MCF 10A (cell line): ENCODE measurements around the gene PDIA5. TPM values are rescaled to one million over a fixed set of nuclear protein-coding genes. Genes with fewer than 3 reads are reported as not detected.

Experiments used
- BruUV-seq: library from RNA; stranded (reverse); fragments of 400-500 nt; replicated peaks from 2 replicates; lab custom pipeline; 2021; lab: Mats Ljungman, UMichigan
- CTCF ChIA-PET: fragments of 300-600 bp; sonication (Branson Sonifier 250); formaldehyde crosslinking; extraction: SDS; loops from one replicate; lab custom pipeline; 2021; ENCODE audit warnings: antibody characterized with exemption, inconsistent platforms; lab: Yijun Ruan, JAX
- POLR2A ChIA-PET: fragments of 300-600, 350-650 bp; sonication (Branson Sonifier 250); formaldehyde crosslinking; extraction: SDS; loops from one replicate; lab custom pipeline; 2020; ENCODE audit warnings: antibody characterized with exemption, inconsistent platforms; lab: Yijun Ruan, JAX
- DNase-seq: peaks from one replicate; pipeline ENCODE4 v3.0.0-alpha.2; 2018; ENCODE audit not compliant: unreplicated experiment
- H3K27ac Mint-ChIP-seq: one replicate; pipeline ENCODE4 v1.8.0; 2022; ENCODE audit warnings: mild to moderate bottlenecking, low read depth, mixed read lengths; ENCODE audit not compliant: unreplicated experiment
- H3K27me3 Mint-ChIP-seq: one replicate; pipeline ENCODE4 v1.8.0; 2022; ENCODE audit warnings: mixed read lengths; ENCODE audit not compliant: insufficient read depth, unreplicated experiment
- H3K36me3 Mint-ChIP-seq: one replicate; pipeline ENCODE4 v1.8.0; 2022; ENCODE audit warnings: mild to moderate bottlenecking, moderate library complexity, mixed read lengths; ENCODE audit not compliant: insufficient read depth, unreplicated experiment
- H3K4me1 Mint-ChIP-seq: one replicate; pipeline ENCODE4 v1.8.0; 2022; ENCODE audit warnings: mixed read lengths; ENCODE audit not compliant: insufficient read depth, unreplicated experiment
- H3K4me3 Mint-ChIP-seq: one replicate; pipeline ENCODE4 v1.8.0; 2022; ENCODE audit warnings: mild to moderate bottlenecking, moderate library complexity, mixed read lengths; ENCODE audit not compliant: unreplicated experiment
- H3K9me3 Mint-ChIP-seq: one replicate; pipeline ENCODE4 v1.8.0; 2022; ENCODE audit warnings: mixed read lengths; ENCODE audit not compliant: unreplicated experiment
- intact Hi-C: fragments of 100-400 bp; cut with micrococcal nuclease; formaldehyde crosslinking; loops from 2 replicates; pipeline ENCODE4 v1.14.1; 2022
- total RNA-seq: library from RNA; stranded (reverse); gene quantifications from 2 replicates; pipeline ENCODE4 v1.2.3, GENCODE V29; 2022
- TF ChIP-seq, protein P1 (sequence below): fragments of 200-600 bp; IDR thresholded peaks from one replicate; pipeline ENCODE4 v1.8.0; 2022; ENCODE audit warnings: antibody characterized with exemption, mild to moderate bottlenecking; ENCODE audit not compliant: unreplicated experiment

PDIA5 gene
- total RNA-seq, 1 experiment from 2014 or later = 47.7 TPM

DNA sequence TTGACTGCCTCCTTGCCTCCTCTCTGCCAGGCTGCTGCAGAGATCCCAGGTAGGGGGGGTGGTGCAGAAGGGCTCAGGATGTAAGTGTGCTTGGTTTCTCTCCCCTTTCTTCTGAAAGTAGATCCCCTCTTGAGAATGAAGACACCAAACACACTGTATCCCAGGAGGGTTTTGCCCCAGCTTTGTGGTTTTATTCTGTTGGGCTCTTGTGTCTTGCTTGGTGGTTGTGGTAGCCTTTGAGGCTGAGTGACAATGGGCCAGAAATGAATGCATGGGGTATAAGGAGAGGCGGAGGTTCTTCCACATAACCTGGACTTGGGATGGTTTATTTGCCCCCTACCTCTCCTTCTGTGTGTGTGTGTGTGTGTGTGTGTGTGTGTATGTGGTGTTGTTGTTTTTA lies 5.7 kb downstream of the PDIA5 start:
- no peaks in the 10 kb centered on the region for H3K9me3 Mint-ChIP-seq
- no TSS peak for BruUV-seq
- H3K27ac Mint-ChIP-seq = peak overlapping the region; percentile 74
- TF ChIP-seq, protein P1, sequence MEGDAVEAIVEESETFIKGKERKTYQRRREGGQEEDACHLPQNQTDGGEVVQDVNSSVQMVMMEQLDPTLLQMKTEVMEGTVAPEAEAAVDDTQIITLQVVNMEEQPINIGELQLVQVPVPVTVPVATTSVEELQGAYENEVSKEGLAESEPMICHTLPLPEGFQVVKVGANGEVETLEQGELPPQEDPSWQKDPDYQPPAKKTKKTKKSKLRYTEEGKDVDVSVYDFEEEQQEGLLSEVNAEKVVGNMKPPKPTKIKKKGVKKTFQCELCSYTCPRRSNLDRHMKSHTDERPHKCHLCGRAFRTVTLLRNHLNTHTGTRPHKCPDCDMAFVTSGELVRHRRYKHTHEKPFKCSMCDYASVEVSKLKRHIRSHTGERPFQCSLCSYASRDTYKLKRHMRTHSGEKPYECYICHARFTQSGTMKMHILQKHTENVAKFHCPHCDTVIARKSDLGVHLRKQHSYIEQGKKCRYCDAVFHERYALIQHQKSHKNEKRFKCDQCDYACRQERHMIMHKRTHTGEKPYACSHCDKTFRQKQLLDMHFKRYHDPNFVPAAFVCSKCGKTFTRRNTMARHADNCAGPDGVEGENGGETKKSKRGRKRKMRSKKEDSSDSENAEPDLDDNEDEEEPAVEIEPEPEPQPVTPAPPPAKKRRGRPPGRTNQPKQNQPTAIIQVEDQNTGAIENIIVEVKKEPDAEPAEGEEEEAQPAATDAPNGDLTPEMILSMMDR = no peak
- POLR2A ChIA-PET = interaction anchor here (0.6 to 2.2 kb wide), 3 partner anchors 8 to 604 kb away, joined by 3 to 6 read pairs (median 4); no protein-coding TSS in a partner anchor
- H3K36me3 Mint-ChIP-seq = no peaks in the 10 kb centered on the region
- H3K4me3 Mint-ChIP-seq = no peak overlapping the region
- CTCF ChIA-PET = no interaction called here
- H3K27me3 Mint-ChIP-seq = no peaks in the 10 kb centered on the region
- no peak for DNase-seq
- peaks cover 47% of the 10 kb centered on the region for H3K4me1 Mint-ChIP-seq
- intact Hi-C loops = no loop called here

DNA sequence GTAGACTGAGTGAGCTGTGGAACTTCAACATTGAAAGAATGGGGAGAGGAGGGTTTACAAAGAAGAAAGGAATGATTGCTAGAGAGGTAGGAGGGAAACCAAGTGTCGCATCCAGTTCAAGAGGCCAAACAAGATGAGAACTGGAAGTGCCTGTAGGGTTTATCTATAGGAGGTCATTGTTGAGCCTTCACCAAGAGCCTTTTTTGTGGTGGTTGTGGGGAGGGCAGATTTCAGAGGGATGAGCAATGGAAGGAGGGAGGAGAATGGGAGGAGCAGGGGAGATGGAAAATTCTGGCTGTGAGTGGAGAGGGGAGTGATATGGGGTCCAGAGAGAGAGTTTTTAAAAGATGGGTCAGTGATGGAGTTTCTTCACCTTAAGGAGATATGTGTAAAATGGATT lies 8.5 kb downstream of the PDIA5 start:
- Mint-ChIP-seq H3K27ac (no peak overlapping the region), H3K36me3 (no peaks in the 10 kb centered on the region), H3K9me3 (no peaks in the 10 kb centered on the region), H3K27me3 (no peaks in the 10 kb centered on the region), H3K4me3 (no peak overlapping the region), H3K4me1 (peaks cover 46% of the 10 kb centered on the region)
- DNase-seq = no peak
- ChIA-PET CTCF (no interaction called here), POLR2A (interaction anchor here (1.0 to 2.2 kb wide), 2 partner anchors 8 to 127 kb away, joined by 5 to 22 read pairs; partner anchors contain the start of genes PDIA5 and SEC22A)
- no TSS peak for BruUV-seq
- TF ChIP-seq, protein P1 = no peak
- intact Hi-C loops = no loop called here

DNA sequence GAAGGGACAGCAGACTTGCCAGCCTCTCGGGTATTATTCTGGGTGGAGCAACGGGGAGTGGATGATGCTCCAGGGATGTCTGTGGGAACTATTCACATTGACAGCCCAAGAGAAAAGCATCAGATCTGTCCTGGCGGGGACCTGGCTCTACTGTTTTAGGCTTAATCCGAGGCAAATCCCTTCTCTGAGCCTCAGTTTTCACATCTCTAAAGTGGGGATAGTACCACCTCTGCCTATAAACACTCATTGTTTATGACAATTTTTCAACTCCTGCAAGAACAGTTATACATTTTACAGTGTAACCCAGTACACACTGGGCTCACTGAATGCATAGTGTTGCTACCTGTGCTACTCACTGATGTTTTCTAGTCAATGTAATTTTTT lies 9.3 kb downstream of the PDIA5 start:
- intact Hi-C loops = no loop called here
- no peak overlapping the region for H3K4me3 Mint-ChIP-seq
- ChIA-PET POLR2A (interaction anchor here (0.8 to 2.2 kb wide), 3 partner anchors 9 to 288 kb away, joined by 3 to 22 read pairs (median 5); partner anchors contain the start of genes PDIA5 and SEC22A), CTCF (interaction anchor here (0.5 to 1.2 kb wide), 3 partner anchors 9 to 482 kb away, joined by 3 to 4 read pairs (median 4); no protein-coding TSS in a partner anchor)
- BruUV-seq = no TSS peak
- H3K27ac Mint-ChIP-seq = no peak overlapping the region
- TF ChIP-seq, protein P1 = no peak
- peaks cover 46% of the 10 kb centered on the region for H3K4me1 Mint-ChIP-seq
- no peaks in the 10 kb centered on the region for H3K27me3 Mint-ChIP-seq
- DNase-seq = no peak
- no peaks in the 10 kb centered on the region for H3K9me3 Mint-ChIP-seq
- H3K36me3 Mint-ChIP-seq = no peaks in the 10 kb centered on the region

DNA sequence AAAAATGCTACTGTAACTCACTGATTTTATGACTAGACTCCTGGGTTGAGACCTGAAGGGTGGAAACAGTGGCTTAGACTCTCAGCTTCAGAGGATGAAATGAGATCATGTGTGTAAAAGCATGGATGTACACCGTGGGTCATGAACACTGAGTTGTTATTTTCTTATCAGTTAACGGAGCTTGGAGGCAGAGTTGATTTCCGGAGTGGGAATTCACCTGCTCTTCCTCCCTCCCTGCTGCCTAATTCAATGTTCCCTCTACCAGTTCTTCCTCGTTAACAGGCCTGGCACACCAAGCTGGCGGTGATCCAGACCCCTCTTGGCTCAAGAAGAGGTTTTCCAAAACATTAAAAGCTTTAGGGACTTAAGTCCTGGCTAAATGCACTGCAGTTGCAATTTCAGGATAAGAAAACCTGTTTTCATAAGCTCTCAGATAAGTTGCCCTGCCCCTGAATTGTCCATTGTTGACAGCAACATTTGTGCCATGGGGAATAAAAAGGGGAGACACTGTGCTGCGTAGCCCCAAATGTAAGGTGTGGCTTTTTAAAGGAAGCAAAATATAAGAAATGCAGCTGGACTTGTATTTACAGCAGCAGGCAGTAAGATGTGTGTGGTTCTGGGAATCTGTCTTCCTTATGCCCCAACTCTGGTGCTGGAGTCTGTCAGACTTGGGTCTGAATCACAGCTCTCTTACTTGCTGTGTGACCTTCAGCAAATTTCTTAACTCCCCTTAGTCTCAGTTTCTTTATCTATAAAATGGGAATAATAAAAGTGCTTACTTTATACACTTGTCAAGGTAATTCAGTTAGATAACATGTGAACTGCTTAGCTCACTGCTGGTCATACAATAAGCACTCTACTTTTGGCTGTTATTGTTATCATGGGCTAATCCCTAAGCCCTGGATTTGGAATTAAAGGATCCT lies 9.9 kb downstream of the PDIA5 start:
- Mint-ChIP-seq H3K27me3 (no peaks in the 10 kb centered on the region), H3K4me1 (peaks cover 43% of the 10 kb centered on the region), H3K36me3 (no peaks in the 10 kb centered on the region), H3K4me3 (no peak overlapping the region), H3K9me3 (no peaks in the 10 kb centered on the region), H3K27ac (peak overlapping the region; percentile 40)
- CTCF ChIA-PET = interaction anchor here (0.5 to 1.2 kb wide), 2 partner anchors 9 to 129 kb away, joined by 3 to 4 read pairs; no protein-coding TSS in a partner anchor
- POLR2A ChIA-PET = interaction anchor here (0.7 to 2.2 kb wide), 4 partner anchors 10 to 1328 kb away, joined by 3 to 22 read pairs (median 4); partner anchors contain the start of genes PDIA5 and SEC22A
- BruUV-seq = no TSS peak
- intact Hi-C loops = no loop called here
- DNase-seq = peak; percentile 52
- TF ChIP-seq, protein P1 = no peak
